ENCODE results near the gene DEPP1. TPM values are rescaled to one million over a fixed set of nuclear protein-coding genes. Genes with fewer than 3 reads are reported as not detected.

Gene DEPP1
- total RNA-seq, 1 donor from 2014 or later = 3.4 TPM

DNA sequence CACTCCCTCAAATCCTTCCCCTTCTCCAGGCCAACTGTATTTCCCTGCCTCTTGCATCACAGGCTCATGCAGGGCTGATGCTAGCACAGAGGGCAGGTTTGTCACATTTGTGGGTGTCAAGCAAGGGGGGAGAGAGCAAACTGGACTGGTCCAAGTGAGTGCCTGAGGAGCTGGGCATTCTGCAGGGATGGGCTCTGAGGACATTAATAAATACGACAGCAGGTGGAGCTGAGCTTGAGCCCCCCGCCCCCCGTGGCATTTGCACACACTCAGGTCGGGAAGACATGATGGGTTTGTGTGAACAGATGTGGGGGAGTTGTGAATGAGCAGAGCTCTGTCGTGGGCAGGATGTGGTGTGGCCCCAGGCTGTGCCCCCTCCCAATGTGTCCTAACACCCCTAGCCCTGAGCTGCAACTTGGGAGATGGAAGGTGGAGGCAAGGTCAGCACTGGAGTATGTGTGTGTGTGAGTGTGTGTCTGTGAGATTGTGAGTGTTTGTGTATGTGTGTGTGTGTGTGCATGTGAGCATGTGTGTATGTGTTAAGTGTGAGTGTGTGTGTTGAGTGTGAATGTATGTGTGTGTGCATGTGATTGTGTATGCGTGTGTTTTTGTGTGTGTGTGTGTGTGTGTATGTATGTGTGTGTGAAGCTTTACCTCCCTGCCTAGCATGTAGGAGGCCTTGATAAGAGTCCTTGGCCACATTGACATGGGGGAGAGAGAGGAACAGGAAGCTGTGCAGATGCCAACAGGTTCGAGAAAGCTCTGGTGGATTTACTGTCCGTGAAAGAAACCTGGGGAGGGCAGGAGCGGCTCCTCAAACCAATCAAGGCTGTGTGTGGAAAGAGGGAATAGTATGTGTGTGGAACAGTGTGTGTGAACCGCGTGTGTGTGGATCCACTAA lies 9.9 kb downstream of the DEPP1 start:
- intact Hi-C loops (cut with micrococcal nuclease) = loop anchor here (1.0 kb wide), 2 partner anchors 9 to 10 kb away; partner anchors contain the start of genes DEPP1 and RASSF4

- intact Hi-C loops (cut with micrococcal nuclease) = loop anchor here (1.0 kb wide), 2 partner anchors 9 to 10 kb away; partner anchors contain the start of genes DEPP1 and RASSF4
Measured at GRCh38 chr10:44968091-44968490, 10.5 kb downstream of the DEPP1 start.

GRCh38 chr10:44967616-44968015 lies 11.0 kb downstream of the DEPP1 start:
- intact Hi-C loops (cut with micrococcal nuclease) = loop anchor here (1.0 kb wide), 3 partner anchors 8 to 11 kb away; partner anchors contain the start of genes DEPP1 and RASSF4

DNA sequence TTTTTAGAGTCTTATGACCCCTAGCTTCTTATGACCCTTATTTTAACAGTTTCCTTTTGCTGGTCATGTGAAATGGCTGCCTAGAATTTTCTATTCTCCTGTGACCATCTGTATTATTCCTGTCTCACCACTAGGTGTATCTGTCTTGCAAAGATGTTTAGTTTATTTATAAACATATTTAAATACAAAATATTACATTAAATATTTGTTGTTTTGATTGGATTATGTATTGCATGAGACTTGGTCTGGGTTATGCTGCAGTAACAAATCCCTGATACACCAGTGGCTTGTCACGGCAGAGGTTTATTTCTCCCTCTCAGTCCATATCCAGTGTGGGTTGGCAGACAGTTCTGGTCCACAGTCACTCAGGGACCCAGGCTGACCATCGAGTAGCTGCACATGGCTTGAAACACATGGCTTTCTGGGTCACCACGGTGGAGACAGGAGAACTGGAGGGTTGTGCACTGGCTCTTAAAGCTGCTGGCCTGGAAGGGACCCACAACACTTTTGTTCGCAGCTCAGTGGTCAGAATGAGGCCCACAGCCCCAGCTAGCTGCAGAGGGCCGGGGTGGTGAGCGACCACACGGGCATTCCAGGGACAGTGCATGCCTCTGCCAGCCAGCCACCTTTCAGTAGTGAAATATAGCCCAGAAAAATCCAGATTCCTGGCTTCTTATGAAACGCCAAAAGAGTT lies 11.6 kb downstream of the DEPP1 start:
- intact Hi-C loops (cut with micrococcal nuclease) = loop anchor here (1.0 kb wide), 1 partner anchor 8 kb away; no protein-coding TSS in a partner anchor

DNA sequence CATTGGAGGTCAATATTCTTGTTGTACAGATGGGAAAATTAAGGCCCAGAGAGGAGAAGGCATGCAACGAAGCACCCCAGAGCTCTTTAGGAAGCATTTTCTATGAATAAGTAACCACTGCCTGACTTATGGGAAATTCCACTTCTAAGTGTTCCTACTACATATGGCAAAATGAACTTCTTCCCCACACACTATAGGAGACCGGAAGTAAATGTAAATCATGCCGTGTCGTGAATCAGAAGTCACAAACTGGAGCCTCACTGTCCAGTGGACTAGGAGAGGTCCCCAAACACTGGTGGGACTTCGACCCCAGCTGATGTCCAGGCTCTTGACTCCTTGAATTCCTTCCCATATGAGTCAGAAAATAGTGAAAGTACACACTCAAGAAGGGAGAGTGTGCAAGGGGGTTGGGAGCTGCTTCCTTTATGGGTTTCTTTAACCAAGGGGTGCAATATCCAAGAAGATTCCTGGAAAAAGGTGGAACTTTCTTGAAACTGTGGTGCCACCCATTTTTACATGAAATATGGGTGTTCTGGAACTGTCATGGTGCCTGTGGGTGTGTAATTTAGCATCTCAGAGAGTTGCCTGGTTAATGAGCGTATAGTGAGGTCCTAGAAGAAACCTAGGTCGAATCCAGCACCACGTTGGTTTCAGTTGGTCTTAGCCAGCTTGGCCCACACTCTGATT lies 12.3 kb downstream of the DEPP1 start:
- intact Hi-C loops (cut with micrococcal nuclease) = no loop called here

GRCh38 chr10:44965651-44966097 lies 12.9 kb downstream of the DEPP1 start:
- intact Hi-C loops (cut with micrococcal nuclease) = no loop called here

DNA sequence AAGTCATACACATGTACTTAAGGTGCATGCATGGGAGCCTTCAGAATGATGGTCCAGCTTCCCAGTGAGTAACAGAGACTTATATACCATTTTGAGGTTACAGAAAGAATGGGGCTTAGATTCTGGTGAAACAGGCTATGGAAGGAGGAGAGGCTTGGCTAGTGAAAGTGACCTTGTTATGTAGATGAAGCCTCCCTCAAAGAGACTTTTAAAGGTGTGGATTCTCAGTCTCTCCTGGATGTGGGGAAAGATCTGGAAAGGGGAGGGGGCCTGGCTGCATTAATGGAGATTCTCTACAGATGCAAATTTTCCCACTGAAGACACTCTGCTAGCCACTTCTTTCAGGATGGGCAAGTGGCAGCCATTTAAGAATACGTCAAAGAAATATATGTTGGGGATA lies 13.5 kb downstream of the DEPP1 start:
- intact Hi-C loops (cut with micrococcal nuclease) = no loop called here

DNA sequence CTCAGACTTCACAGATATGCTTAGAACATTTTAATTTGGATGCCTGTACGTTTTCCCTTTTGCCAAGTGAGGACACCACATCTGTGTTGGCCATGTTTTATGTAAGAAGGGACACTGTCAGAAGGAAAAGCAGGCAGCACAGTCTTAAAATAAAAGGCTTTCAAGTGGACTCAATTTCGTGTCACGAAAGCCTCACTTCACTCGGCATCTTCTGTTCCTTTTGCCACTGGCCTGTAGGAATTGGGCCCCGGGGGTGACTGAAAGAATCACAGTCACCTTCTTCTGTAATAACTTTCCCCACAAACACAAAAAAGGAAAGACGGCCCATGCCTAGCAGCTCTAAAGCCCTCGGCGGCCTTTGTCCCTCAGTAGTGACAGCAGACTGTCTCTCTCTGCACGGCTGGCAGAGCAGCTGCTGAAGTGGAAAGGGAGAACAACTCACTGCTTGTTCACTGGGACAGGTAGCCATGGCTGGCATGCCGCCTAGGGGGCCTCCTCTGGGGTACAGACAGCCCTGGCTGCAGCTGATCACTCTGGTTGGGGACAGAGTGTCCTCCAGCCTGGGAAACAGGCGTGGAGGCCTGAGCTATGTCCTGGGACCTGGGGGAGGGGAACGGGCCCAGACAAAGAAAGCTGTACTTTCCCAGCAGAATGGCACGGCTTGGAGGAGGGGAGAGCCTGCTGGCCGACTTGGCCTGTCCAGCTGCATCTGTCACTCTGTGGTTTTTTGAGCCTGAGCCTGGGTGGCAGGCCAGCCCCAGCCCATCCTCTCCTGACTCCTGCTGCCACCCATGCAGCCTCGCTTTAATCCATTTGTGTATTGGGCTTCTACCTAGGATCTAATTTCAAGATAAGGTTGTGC lies 14.6 kb downstream of the DEPP1 start:
- intact Hi-C loops (cut with micrococcal nuclease) = no loop called here

- intact Hi-C loops (cut with micrococcal nuclease) = no loop called here
Measured at GRCh38 chr10:44962870-44963738, 15.5 kb downstream of the DEPP1 start.

GRCh38 chr10:44961931-44962750 lies 16.5 kb downstream of the DEPP1 start:
- intact Hi-C loops (cut with micrococcal nuclease) = no loop called here

DNA sequence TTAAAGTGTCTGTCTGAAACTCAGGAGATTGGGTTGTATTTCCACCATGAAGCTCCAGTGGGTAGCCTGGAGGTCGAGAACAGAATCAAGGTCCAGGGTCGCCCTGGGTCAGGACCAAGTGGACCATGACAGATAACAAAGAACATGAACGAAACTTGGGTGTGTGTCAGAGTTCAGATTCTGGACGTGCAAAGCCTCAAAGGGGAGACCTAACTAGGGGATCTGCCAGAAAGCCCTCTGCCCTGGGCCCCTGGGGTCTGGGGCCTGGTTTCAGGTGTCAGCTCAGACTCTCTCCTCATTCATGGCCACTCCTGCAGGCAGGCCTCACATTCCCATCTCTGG lies 17.4 kb downstream of the DEPP1 start:
- intact Hi-C loops (cut with micrococcal nuclease) = no loop called here

DNA sequence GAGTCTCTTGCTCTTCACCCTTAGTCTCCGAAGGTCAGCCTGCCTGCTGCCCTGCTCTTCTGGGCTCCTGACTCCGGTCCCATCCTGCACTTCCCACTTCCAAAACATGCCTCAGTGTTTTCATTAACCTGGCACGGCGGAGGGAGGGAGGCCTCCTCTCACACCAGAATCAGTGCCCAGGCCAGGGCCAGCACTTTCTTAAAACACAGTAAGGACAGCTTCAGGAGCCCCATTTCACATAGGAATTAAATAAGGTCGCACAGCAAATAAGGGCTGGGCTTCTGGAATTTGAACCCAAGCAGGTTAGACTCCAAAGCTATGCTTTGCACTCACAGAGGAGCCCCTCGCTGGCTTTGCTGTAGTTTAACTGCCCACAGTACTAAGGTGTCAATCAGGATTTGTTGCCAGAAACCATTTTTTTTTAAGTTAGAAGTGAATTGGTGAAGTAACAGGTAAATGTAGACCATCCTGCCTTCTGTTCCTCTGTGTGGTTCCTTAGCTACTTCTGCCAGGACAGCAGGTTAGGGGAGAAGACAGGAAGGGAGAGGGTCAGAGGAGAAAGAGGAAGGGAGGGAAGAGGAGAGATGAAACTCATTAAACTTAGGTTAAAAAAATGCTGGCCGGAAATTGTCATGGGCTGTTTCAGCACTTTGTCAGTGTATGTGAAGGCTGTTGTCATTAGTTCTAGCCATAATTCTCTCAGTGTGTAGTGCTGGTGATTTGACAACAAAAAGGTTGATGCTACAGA lies 18.0 kb downstream of the DEPP1 start:
- intact Hi-C loops (cut with micrococcal nuclease) = no loop called here

DNA sequence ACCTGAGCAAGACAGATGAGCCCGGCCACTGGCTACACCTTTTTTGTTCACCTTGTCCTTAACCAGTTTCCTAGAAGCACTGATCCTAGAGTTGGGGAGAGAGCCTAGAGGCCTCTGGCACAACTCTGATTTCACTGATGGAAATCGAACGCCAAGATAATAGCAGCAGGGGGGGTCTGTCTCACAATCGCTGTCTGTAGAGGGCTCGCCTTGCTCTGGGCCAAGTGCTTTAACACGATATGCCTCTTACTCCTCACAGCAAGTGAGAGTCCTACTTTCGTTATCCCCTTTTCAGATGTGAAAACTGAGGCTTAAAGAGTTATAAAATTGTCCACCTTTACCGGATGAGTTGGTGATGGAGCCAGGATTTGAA lies 18.5 kb downstream of the DEPP1 start:
- intact Hi-C loops (cut with micrococcal nuclease) = no loop called here

DNA sequence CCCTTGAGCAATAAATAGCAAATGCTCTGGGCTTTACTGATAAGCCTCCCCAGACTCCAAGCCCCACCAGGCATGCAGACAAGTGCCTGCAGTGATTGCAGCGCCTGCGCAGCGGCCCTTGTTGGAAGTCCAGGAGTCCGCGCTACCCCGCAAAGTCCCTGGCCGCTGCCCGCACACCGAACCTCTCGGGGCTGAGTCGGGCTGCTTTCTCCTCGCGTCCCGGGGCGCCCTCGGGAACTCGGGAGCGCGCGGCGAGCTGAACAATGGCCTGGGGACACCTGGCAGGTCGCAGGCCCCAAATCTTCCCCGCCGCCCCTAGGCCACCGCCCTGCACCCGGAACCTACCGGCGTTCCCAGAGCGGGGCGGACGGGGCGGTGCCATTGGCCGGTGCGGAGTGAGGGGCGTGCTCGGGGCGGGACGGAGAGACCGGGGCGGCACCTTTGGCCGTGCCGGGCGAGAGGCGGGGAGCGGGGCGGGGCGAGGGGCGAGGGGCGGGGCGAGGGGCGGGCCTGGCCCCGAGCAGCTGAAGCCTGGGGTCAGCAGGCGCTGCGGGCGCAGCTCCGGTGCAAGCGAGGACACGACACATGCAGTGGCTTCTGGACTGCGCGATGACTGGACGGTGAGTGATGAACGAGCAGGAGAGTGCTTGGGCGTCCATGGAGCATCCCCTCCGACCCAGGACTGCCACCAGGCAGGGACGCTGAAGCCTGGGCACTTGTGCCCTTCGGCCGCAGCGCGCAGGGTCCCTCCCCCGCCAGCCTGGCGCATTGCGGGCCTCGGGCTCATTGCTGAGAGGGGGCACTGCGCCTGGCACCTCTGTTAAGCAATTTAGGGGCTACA lies 19.1 kb downstream of the DEPP1 start, which contains the start of gene RASSF4:
RASSF4 (plus strand) TSS at position 556 of the 841 bp plus-strand sequence. CDS start 10,401 bp downstream, outside the sequence.
- intact Hi-C loops (cut with micrococcal nuclease) = loop anchor here (1.0 kb wide), 5 partner anchors 9 to 81 kb away; no protein-coding TSS in a partner anchor

- intact Hi-C loops (cut with micrococcal nuclease) = loop anchor here (1.0 kb wide), 5 partner anchors 9 to 81 kb away; no protein-coding TSS in a partner anchor
Measured at GRCh38 chr10:44958898-44959246, 19.7 kb downstream of the DEPP1 start.

DNA sequence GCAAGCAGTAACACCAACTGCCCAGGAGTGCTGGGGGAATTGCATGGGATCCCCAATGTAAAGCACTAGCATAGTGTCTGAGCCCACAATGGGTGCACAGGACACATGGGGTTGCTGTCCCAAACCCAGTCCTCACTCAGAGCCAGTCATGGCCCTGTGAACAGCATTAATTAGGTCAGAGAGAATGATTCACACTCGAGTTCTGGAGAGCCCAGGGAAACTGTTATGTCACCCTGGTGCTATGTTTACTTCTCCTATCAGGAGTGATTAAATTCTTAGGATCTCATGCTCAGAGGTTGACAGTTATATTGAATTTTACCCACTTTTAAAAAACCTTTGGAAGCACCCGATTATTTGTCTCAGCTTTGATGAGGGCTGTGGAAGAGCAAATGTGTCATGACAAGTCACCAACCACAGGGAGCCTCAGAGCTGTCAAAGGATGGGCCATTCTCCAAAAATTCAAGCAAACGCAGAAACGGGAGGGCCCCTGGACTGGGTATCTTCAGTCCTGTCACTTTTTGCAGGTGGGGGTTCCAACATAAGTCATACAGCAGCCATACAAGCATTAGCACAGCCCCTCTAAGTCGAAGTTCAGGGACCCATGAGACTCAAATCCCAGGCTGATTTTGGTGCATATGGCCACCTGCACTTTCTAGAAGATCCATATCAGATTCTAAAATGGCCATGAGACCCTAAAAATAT lies 20.3 kb downstream of the DEPP1 start:
- intact Hi-C loops (cut with micrococcal nuclease) = no loop called here
